HAP-1 (cell line): Measurements from ENCODE around the gene NLRP7.
"Not testable (repeated sequence)": the region's sequence is repeated elsewhere in the genome, so short reads cannot be mapped to it uniquely, and the experiment has no call there.

Experiments
- DNase-seq, 2 experiments: peaks; one replicate each; pipeline ENCODE4 v3.0.0-alpha.2; 2016 to 2020; ENCODE audit warnings: low spot score in 2 of 2
- H3K27me3 ChIP-seq: fragments of 250-450 bp; sonication (Bioruptor Pico); 2 replicates; pipeline ENCODE4 v1.5.1; 2020; ENCODE audit warnings: low read depth, mild to moderate bottlenecking, moderate library complexity
- H3K36me3 ChIP-seq: fragments of 250-450 bp; sonication (Bioruptor Pico); replicated peaks from 2 replicates; pipeline ENCODE4 v1.5.1; 2020; ENCODE audit warnings: mild to moderate bottlenecking
- H3K4me1 ChIP-seq: fragments of 250-450 bp; sonication (Bioruptor Pico); 2 replicates; pipeline ENCODE4 v1.5.1; 2020; ENCODE audit warnings: mild to moderate bottlenecking
- H3K4me3 ChIP-seq: fragments of 250-450 bp; sonication (Bioruptor Pico); 2 replicates; pipeline ENCODE4 v1.5.1; 2020; ENCODE audit warnings: mild to moderate bottlenecking, moderate library complexity
- H3K9me3 ChIP-seq: fragments of 250-450 bp; sonication (Bioruptor Pico); 2 replicates; pipeline ENCODE4 v1.5.1; 2020; ENCODE audit warnings: mild to moderate bottlenecking, moderate library complexity
- in situ Hi-C: fragments of 300-500 bp; cut with MboI; formaldehyde crosslinking; loops from 3 replicates; pipeline ENCODE4 v1.14.3; 2020; ENCODE audit warnings: low sequenced_read_pairs, inconsistent platforms, mixed read lengths

NLRP7 gene

GRCh38 chr19:54949412-54949811 is 2.1 kb upstream of the NLRP7 start:
- Histone ChIP-seq H3K27me3 (no peaks in the 10 kb centered on the region), H3K36me3 (no peaks in the 10 kb centered on the region), H3K4me1 (no peaks in the 10 kb centered on the region), H3K9me3 (no peaks in the 10 kb centered on the region), H3K4me3 (no peak overlapping the region)
- no peak for DNase-seq
- in situ Hi-C loops = no loop called here

- DNase-seq, H3K9me3 ChIP-seq, H3K27me3 ChIP-seq, H3K4me1 ChIP-seq, H3K4me3 ChIP-seq, H3K36me3 ChIP-seq, in situ Hi-C loops: not testable (repeated sequence)
Observed at GRCh38 chr19:54943772-54944361, 3.5 kb downstream of the NLRP7 start.

- H3K27me3 ChIP-seq, in situ Hi-C loops, H3K36me3 ChIP-seq, H3K4me1 ChIP-seq, H3K4me3 ChIP-seq, DNase-seq, H3K9me3 ChIP-seq: not testable (repeated sequence)
Observed at GRCh38 chr19:54939538-54939937, 7.8 kb downstream of the NLRP7 start.

GRCh38 chr19:54938906-54939305 is 8.4 kb downstream of the NLRP7 start:
- no peak overlapping the region for H3K4me3 ChIP-seq
- no peak for DNase-seq
- in situ Hi-C loops = no loop called here
- no peaks in the 10 kb centered on the region for H3K36me3 ChIP-seq
- H3K9me3 ChIP-seq = no peaks in the 10 kb centered on the region
- H3K4me1 ChIP-seq = no peaks in the 10 kb centered on the region
- no peaks in the 10 kb centered on the region for H3K27me3 ChIP-seq

- H3K4me1 ChIP-seq = no peaks in the 10 kb centered on the region
- no peak overlapping the region for H3K4me3 ChIP-seq
- H3K9me3 ChIP-seq = no peaks in the 10 kb centered on the region
- DNase-seq = no peak
- H3K27me3 ChIP-seq = no peaks in the 10 kb centered on the region
- no peaks in the 10 kb centered on the region for H3K36me3 ChIP-seq
- in situ Hi-C loops = no loop called here
Observed at GRCh38 chr19:54937926-54938325, 9.4 kb downstream of the NLRP7 start.

- Histone ChIP-seq H3K4me3 (no peak overlapping the region), H3K9me3 (peaks cover 7% of the 10 kb centered on the region), H3K36me3 (no peaks in the 10 kb centered on the region), H3K27me3 (no peaks in the 10 kb centered on the region), H3K4me1 (no peaks in the 10 kb centered on the region)
- in situ Hi-C loops = no loop called here
- DNase-seq = no peak
Observed at GRCh38 chr19:54928299-54928698, 19.0 kb downstream of the NLRP7 start.

GRCh38 chr19:54923276-54923675 is 24.1 kb downstream of the NLRP7 start:
- H3K36me3 ChIP-seq = no peaks in the 10 kb centered on the region
- no peak overlapping the region for H3K4me3 ChIP-seq
- no peaks in the 10 kb centered on the region for H3K4me1 ChIP-seq
- peaks cover 2% of the 10 kb centered on the region for H3K9me3 ChIP-seq
- in situ Hi-C loops = no loop called here
- DNase-seq = no peak
- no peaks in the 10 kb centered on the region for H3K27me3 ChIP-seq

- Histone ChIP-seq H3K36me3 (no peaks in the 10 kb centered on the region), H3K9me3 (no peaks in the 10 kb centered on the region), H3K4me3 (no peak overlapping the region), H3K27me3 (no peaks in the 10 kb centered on the region), H3K4me1 (no peaks in the 10 kb centered on the region)
- in situ Hi-C loops = no loop called here
- no peak for DNase-seq
Observed at GRCh38 chr19:54921082-54921481, 26.2 kb downstream of the NLRP7 start.

- H3K27me3 ChIP-seq, in situ Hi-C loops, DNase-seq, H3K4me3 ChIP-seq, H3K36me3 ChIP-seq, H3K9me3 ChIP-seq, H3K4me1 ChIP-seq: not testable (repeated sequence)
Observed at GRCh38 chr19:54919646-54920563, 27.4 kb downstream of the NLRP7 start.

- Histone ChIP-seq H3K9me3 (no peaks in the 10 kb centered on the region), H3K36me3 (no peaks in the 10 kb centered on the region), H3K4me1 (no peaks in the 10 kb centered on the region), H3K27me3 (no peaks in the 10 kb centered on the region), H3K4me3 (no peak overlapping the region)
- in situ Hi-C loops = no loop called here
- DNase-seq = no peak
Observed at GRCh38 chr19:54918499-54918898, 28.8 kb downstream of the NLRP7 start.

GRCh38 chr19:54916822-54917221 is 30.5 kb downstream of the NLRP7 start:
- H3K9me3 ChIP-seq = no peaks in the 10 kb centered on the region
- in situ Hi-C loops = no loop called here
- H3K4me1 ChIP-seq = no peaks in the 10 kb centered on the region
- no peaks in the 10 kb centered on the region for H3K36me3 ChIP-seq
- no peak for DNase-seq
- H3K27me3 ChIP-seq = no peaks in the 10 kb centered on the region
- no peak overlapping the region for H3K4me3 ChIP-seq

- H3K4me1 ChIP-seq, in situ Hi-C loops, H3K9me3 ChIP-seq, DNase-seq, H3K27me3 ChIP-seq, H3K36me3 ChIP-seq, H3K4me3 ChIP-seq: not testable (repeated sequence)
Observed at GRCh38 chr19:54907899-54908298, 39.4 kb downstream of the NLRP7 start.

GRCh38 chr19:54906819-54907218 is 40.5 kb downstream of the NLRP7 start:
- in situ Hi-C loops = no loop called here
- Histone ChIP-seq H3K4me1 (no peaks in the 10 kb centered on the region), H3K36me3 (no peaks in the 10 kb centered on the region), H3K27me3 (no peaks in the 10 kb centered on the region), H3K4me3 (no peak overlapping the region), H3K9me3 (no peaks in the 10 kb centered on the region)
- no peak for DNase-seq

GRCh38 chr19:54905803-54906511 is 41.4 kb downstream of the NLRP7 start, which contains the start of gene NCR1:
Gene NCR1 (plus strand): TSS chr19:54906148. CDS start chr19:54906188, 40 bp downstream.
- no peaks in the 10 kb centered on the region for H3K36me3 ChIP-seq
- no peaks in the 10 kb centered on the region for H3K4me1 ChIP-seq
- in situ Hi-C loops = no loop called here
- H3K4me3 ChIP-seq = no peak within 1 kb of the TSS
- H3K27me3 ChIP-seq = no peaks in the 10 kb centered on the region
- H3K9me3 ChIP-seq = no peaks in the 10 kb centered on the region
- DNase-seq = no peak
